HCT116 (cell line): Measurements from ENCODE around the gene TCEANC.

Source experiments
- CBX3 ChIP-seq: IDR thresholded peaks from 2 replicates; pipeline ENCODE4 v1.6.1; 2012; ENCODE audit warnings: low read depth
- CEBPB ChIP-seq: IDR thresholded peaks from 2 replicates; pipeline ENCODE4 v1.6.1; 2012; ENCODE audit warnings: low read depth
- EGR1 ChIP-seq: IDR thresholded peaks from 2 replicates; pipeline ENCODE4 v1.6.1; 2012; ENCODE audit warnings: low read depth
- ELF1 ChIP-seq: IDR thresholded peaks from 2 replicates; pipeline ENCODE4 v1.6.1; 2012; ENCODE audit warnings: low read depth, borderline replicate concordance
- EZH2 ChIP-seq: fragments of 200-600 bp; sonication (generic); IDR thresholded peaks from 2 replicates; pipeline ENCODE4 v1.6.1; 2017; ENCODE audit warnings: antibody characterized with exemption, mixed run types
- EZH2phosphoT487 ChIP-seq: fragments of 200-600 bp; IDR thresholded peaks from 2 replicates; pipeline ENCODE4 v1.6.1; 2018; ENCODE audit warnings: antibody characterized with exemption, borderline replicate concordance
- POLR2A ChIP-seq: IDR thresholded peaks from 2 replicates; pipeline ENCODE4 v1.7.0; 2011; ENCODE audit warnings: borderline replicate concordance; ENCODE audit not compliant: insufficient read depth, insufficient read length; ENCODE audit errors: extremely low read depth
- POLR2AphosphoS5 ChIP-seq: IDR thresholded peaks from 2 replicates; pipeline ENCODE4 v1.6.1; 2011; ENCODE audit warnings: mild to moderate bottlenecking, low read depth, low read length, moderate library complexity
- RAD21 ChIP-seq: IDR thresholded peaks from 2 replicates; pipeline ENCODE4 v1.6.1; 2012; ENCODE audit warnings: low read depth, mild to moderate bottlenecking
- TF ChIP-seq, protein P1 (sequence below), 3 experiments: fragments of 200-600 bp in 1 of 3; sonication (generic) in 1 of 3; IDR thresholded peaks in 2 of 3; conservative IDR thresholded peaks in 1 of 3; 2 replicates each; pipeline ENCODE4 v1.5.1; 2012 to 2017; ENCODE audit warnings: low read depth in 2 of 3, low read length in 2 of 3, antibody characterized with exemption in 1 of 3, borderline replicate concordance in 1 of 3, control low read depth in 1 of 3, mild to moderate bottlenecking in 1 of 3, mixed read lengths in 1 of 3, mixed run types in 1 of 3, moderate library complexity in 1 of 3; ENCODE audit not compliant: insufficient read depth in 1 of 3
- TF ChIP-seq, protein P2 (sequence below): IDR thresholded peaks from 2 replicates; pipeline ENCODE4 v1.6.1; 2012
- TF ChIP-seq, protein P3 (sequence below): IDR thresholded peaks from 2 replicates; pipeline ENCODE4 v1.6.1; 2012
- TF ChIP-seq, protein P4 (sequence below): IDR thresholded peaks from 2 replicates; pipeline ENCODE4 v1.6.1; 2012; ENCODE audit warnings: low read depth

DNA sequence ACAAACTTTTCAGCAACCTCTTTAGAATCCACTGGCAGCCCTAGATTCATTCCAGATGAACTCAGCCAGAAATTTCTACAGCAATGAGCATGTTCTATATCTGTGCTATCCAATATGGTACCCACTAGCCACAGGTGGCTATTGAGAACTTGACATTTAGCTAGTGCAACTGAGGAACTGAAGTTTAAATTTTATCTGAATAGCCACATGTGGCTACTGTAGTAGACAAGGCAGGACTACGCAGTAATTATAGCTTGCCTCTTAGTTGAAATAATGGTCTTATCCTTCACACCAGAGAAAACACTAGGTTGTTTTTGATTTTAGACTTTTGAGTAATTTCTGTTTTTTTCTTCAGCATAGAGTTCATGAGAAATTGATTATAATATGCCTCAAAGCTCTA lies 2.6 kb upstream of the TCEANC start:
- TF ChIP-seq, protein P1, sequence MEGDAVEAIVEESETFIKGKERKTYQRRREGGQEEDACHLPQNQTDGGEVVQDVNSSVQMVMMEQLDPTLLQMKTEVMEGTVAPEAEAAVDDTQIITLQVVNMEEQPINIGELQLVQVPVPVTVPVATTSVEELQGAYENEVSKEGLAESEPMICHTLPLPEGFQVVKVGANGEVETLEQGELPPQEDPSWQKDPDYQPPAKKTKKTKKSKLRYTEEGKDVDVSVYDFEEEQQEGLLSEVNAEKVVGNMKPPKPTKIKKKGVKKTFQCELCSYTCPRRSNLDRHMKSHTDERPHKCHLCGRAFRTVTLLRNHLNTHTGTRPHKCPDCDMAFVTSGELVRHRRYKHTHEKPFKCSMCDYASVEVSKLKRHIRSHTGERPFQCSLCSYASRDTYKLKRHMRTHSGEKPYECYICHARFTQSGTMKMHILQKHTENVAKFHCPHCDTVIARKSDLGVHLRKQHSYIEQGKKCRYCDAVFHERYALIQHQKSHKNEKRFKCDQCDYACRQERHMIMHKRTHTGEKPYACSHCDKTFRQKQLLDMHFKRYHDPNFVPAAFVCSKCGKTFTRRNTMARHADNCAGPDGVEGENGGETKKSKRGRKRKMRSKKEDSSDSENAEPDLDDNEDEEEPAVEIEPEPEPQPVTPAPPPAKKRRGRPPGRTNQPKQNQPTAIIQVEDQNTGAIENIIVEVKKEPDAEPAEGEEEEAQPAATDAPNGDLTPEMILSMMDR (IDR thresholded peaks at IDR 0.05 in 2 of 3, conservative IDR thresholded peaks at IDR 0.05 in 1 of 3; ENCODE audit: borderline replicate concordance in 1 of 3, insufficient read depth in 1 of 3, low read depth in 2 of 3, low read length in 2 of 3): no peak
- TF ChIP-seq, protein P2, sequence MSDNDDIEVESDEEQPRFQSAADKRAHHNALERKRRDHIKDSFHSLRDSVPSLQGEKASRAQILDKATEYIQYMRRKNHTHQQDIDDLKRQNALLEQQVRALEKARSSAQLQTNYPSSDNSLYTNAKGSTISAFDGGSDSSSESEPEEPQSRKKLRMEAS: no peak
- TF ChIP-seq POLR2A: no peak
- no peak for TF ChIP-seq RAD21
- TF ChIP-seq EGR1: no peak
- TF ChIP-seq, protein P3, sequence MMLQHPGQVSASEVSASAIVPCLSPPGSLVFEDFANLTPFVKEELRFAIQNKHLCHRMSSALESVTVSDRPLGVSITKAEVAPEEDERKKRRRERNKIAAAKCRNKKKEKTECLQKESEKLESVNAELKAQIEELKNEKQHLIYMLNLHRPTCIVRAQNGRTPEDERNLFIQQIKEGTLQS: no peak
- TF ChIP-seq EZH2phosphoT487: no peak
- TF ChIP-seq, protein P4, sequence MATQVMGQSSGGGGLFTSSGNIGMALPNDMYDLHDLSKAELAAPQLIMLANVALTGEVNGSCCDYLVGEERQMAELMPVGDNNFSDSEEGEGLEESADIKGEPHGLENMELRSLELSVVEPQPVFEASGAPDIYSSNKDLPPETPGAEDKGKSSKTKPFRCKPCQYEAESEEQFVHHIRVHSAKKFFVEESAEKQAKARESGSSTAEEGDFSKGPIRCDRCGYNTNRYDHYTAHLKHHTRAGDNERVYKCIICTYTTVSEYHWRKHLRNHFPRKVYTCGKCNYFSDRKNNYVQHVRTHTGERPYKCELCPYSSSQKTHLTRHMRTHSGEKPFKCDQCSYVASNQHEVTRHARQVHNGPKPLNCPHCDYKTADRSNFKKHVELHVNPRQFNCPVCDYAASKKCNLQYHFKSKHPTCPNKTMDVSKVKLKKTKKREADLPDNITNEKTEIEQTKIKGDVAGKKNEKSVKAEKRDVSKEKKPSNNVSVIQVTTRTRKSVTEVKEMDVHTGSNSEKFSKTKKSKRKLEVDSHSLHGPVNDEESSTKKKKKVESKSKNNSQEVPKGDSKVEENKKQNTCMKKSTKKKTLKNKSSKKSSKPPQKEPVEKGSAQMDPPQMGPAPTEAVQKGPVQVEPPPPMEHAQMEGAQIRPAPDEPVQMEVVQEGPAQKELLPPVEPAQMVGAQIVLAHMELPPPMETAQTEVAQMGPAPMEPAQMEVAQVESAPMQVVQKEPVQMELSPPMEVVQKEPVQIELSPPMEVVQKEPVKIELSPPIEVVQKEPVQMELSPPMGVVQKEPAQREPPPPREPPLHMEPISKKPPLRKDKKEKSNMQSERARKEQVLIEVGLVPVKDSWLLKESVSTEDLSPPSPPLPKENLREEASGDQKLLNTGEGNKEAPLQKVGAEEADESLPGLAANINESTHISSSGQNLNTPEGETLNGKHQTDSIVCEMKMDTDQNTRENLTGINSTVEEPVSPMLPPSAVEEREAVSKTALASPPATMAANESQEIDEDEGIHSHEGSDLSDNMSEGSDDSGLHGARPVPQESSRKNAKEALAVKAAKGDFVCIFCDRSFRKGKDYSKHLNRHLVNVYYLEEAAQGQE: no peak
- no peak for TF ChIP-seq POLR2AphosphoS5
- no peak for TF ChIP-seq EZH2
- TF ChIP-seq ELF1: no peak
- TF ChIP-seq CBX3: no peak
- TF ChIP-seq CEBPB: no peak
